H54 (cell line): ENCODE data around the gene CIT.

Source experiments
- DNase-seq: peaks from one replicate; pipeline ENCODE4 v3.0.0; 2011; ENCODE audit warnings: low spot score, mixed read lengths; ENCODE audit not compliant: insufficient read length
- FAIRE-seq: peaks from 3 replicates; lab custom pipeline; 2011; peaks lifted over from hg19 to GRCh38; lab: Jason Lieb, UNC
- POLR2A ChIP-seq: IDR thresholded peaks from 2 replicates; pipeline ENCODE4 v1.6.1; 2011; ENCODE audit warnings: low read depth, mild to moderate bottlenecking, low read length

The CIT gene

DNA sequence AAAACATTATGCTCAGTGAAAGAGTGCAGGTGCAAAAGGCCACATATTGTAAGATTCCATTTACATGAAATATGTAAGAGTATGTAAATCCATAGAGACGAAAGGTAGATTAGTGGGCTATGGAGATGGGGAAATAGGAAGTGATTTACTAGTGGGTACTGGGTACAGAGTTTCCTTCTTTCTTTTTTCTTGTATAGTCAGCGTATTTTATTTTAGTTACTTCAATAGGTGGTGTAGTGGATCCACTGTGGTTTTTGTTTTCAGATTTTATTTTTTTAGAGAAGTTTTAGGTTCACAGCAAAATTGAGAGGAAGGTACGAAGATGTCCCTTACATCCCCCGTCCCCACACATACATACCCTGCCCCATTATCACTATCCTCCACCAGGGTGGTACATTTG is 6.1 kb upstream of the CIT start:
- FAIRE-seq (no peak), DNase-seq (no peak)
- no peak for TF ChIP-seq POLR2A

GRCh38 chr12:119877639-119877948 is 474 bp upstream of the CIT start:
- TF ChIP-seq POLR2A = no peak
- FAIRE-seq = no peak
- DNase-seq = no peak

GRCh38 chr12:119870457-119870856 is 6.7 kb downstream of the CIT start:
- no peak for TF ChIP-seq POLR2A
- DNase-seq (no peak), FAIRE-seq (no peak)

DNA sequence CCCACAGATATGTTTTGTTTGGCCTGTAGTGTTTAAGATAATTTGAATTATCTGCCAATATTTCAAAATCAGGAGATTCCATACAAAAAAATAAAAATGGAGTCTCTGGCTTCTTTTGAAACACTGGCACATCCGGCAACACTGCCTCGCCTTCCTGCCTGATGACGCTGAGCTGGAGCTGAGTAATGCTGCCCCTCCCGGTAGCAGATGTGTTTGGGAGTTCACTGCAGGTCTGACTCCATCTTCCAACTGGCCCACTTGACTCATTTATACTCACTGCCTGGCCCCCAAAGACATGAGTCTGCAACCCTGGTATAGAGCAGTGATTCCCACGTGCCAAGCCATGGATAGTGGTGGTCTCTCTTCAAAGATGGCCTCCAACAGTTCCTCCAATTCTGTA is 7.4 kb downstream of the CIT start:
- peak; percentile 79 for DNase-seq
- TF ChIP-seq POLR2A = no peak
- FAIRE-seq = peak; percentile 90

DNA sequence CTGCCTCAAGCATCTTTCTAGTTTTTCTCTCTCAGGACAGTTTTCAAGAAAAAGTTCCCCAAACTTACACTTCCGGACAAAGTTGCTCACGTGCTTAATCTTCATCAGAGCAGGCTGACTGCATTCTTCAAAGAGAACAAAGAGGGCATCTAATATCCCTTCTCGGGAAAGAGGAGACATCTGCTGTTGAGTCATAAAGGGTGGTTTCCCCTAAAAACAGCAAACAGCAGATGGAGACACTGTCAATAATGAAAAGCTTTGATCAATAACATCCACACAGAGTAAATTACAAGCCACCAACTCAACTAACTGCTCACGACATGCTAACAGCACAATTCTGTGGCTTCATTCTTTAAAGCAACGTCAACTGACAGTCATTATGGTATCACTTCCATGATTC is 8.1 kb downstream of the CIT start:
- FAIRE-seq (no peak), DNase-seq (no peak)
- TF ChIP-seq POLR2A = no peak

DNA sequence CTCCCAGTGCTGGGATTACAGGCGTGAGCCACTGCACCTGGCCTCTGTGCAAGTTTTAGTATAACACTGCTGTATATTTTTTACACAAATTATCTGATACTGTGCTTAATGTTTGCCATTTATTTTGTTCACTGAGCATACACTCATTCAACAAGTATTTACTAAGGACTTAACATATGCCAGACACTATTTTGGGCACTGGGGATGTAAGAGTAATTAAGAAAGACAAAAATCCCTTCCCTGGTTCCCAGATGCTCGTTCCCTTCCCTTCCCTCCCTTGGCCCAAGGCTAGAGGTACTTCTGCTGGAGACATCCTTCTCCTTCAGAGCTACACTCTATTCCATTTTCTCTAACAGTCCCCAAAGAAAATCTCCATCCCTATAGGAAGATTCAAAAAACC is 12.5 kb downstream of the CIT start:
- TF ChIP-seq POLR2A = no peak
- no peak for FAIRE-seq

GRCh38 chr12:119859241-119859640 is 17.9 kb downstream of the CIT start:
- DNase-seq (no peak), FAIRE-seq (no peak)
- no peak for TF ChIP-seq POLR2A

More for the DNA sequence above, 12.5 kb downstream of the CIT start:
- no peak for DNase-seq

DNA sequence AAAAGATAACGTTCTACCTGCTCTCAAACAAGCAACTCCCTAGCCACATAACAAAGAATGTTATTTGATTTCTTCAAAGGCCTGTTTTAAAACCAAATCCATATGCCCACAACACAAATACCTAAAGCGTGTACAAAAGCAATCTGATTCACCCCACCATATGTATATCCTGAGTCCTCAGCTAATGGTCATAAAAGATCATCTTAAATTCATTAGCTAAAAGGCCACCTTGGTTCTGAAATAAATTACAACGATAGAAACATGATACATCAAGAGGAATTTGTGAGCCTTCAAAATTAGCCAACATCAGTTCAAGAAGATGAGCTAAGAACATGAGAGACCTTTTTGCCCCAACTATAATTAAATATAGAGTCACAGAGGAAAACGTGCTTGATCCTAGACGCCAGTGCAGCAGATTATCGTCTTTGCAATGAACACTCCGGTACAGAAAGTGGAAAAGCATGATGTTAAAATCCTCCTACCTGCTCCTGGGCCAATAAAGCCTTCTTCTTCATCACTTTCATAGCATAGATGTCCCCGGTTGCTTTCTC is 20.0 kb downstream of the CIT start:
- no peak for DNase-seq
- no peak for TF ChIP-seq POLR2A
- FAIRE-seq = no peak

DNA sequence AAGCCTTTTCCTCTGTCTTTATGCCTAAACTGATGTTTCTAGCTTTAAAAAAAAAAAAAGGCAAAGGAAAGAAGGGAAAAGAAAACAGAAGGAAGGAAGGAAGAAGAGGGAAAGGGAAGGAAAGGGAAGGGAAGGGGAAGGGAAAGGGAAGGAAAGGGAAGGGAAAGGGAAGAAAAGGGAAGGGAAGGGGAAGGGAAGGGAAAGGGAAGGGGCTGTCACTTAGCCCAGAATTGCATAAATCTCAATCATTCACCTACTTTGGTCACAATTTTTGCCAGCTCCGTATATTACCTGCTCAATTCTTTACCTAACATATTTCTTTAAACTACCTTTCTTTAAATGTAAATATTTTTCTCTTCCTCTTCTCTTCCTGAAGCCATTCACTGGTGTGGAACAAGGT is 26.8 kb downstream of the CIT start:
- no peak for TF ChIP-seq POLR2A
- FAIRE-seq (no peak), DNase-seq (no peak)

GRCh38 chr12:119843100-119843499 is 34.0 kb downstream of the CIT start:
- peak; percentile 17 for DNase-seq
- no peak for TF ChIP-seq POLR2A
- FAIRE-seq = no peak

DNA sequence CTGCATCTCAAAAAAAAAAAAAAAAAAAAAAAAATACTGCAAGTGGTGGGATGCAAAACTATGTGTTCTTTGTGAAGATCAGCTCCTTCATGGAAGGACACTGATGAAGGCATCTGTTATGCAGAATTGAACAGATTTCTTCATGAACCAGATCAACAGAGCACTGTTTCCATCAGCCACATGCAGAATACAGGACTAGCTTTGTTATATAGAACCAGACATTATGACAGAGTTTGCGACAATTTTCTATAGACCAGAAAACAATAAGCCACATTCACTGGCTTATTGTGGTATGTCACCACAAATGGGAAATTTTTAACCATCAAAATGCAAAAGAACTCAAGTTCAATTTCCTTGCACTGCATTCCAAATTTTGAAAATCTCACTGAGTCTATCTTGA is 34.7 kb downstream of the CIT start:
- FAIRE-seq (no peak), DNase-seq (no peak)
- no peak for TF ChIP-seq POLR2A

DNA sequence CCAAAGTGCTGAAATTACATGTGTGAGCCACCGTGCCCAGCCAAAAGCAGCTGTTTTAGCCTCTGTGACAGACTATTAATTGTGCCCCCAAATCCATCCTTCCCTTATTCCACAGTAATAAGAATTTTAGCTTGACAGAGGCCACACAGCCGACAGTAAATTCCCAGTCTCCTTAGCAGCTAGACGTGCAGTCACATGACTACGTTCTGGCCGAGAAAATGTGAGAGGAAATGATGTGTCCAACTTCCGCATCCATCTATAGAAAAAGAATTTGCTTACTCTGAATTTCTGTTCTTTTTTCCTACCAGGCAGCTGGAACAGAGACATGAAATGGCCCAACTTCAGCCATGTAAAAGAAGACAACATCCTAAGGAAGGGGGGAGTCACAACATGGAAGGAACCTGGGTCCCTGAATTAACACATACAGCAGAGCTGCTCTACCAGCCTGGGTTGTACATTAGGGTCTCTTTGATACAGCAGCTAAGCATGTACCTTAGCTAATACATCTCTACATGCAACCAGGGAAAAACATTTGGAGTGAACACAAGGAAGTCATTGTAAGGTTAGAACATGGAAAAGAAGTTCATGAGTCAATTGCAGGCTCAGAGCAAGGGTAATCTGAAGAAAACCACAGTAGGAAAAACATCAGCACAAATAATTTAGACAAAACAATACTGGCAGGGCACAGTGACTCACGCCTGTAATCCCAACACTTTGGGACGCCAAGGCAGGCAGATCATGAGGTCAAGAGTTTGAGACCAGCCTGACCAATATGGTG is 35.5 kb downstream of the CIT start:
- no peak for FAIRE-seq
- no peak for TF ChIP-seq POLR2A
- DNase-seq = no peak

DNA sequence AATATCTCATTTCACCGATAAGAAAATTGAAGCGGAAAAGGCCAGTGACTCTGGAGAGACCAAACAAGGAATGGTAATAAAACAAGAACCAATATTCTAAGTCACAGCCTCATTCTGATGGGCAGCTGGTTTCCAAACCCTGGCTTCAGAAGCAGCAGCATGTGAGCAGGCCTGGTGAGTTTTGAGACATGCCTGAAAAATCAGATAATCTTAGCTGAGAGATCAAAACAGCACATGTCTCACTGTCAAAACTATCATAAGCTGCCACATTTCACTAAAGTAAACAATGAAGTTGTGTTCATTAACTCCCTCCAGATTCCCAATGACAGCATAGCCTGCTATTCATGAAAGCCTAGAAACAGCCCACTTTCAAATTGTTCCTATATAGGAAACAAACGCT is 36.5 kb downstream of the CIT start:
- no peak for DNase-seq
- TF ChIP-seq POLR2A = no peak
- no peak for FAIRE-seq

- DNase-seq = no peak
- no peak for TF ChIP-seq POLR2A
- no peak for FAIRE-seq
Observed at GRCh38 chr12:119840168-119840567, 37.0 kb downstream of the CIT start.
